ENCODE measurements around the gene CDH5. TPM values are rescaled to one million over a fixed set of nuclear protein-coding genes. Genes with fewer than 3 reads are reported as not detected.

CDH5 gene
- polyA plus RNA-seq, 1 of the 3 experiments (the other 2 are of a cell fraction), result not detected

GRCh38 chr16:66361604-66362135, 4.8 kb upstream of the CDH5 start (continued):
- TF ChIP-seq ZBTB33 (IDR thresholded peaks at IDR 0.05; ENCODE audit: borderline replicate concordance, low read depth) (no peak), GATA2 (CRISPR knock-in tag; IDR thresholded peaks at IDR 0.05) (no peak)

GRCh38 chr16:66363211-66363777, 3.2 kb upstream of the CDH5 start:
- Histone ChIP-seq H3K4me1 (ENCODE audit: control insufficient read depth in 1 of 2, insufficient read depth in 2 of 2, low read depth in 1 of 2, low read length in 1 of 2) (peaks cover 0 to 14% of the 10 kb centered on the region in 2 experiments; a peak in 1 of 4 replicates), H3K79me2 (ENCODE audit: insufficient read depth) (no peaks in the 10 kb centered on the region), H3F3A (replicated peaks; ENCODE audit: insufficient read depth) (no peaks in the 10 kb centered on the region), H2AFZ (ENCODE audit: low read depth) (no peak overlapping the region), H3K4me3 (ENCODE audit: low read depth in 2 of 2, low read length in 1 of 2) (no peak overlapping the region), H4K20me1 (ENCODE audit: insufficient read depth) (no peaks in the 10 kb centered on the region), H3K36me3 (replicated peaks in 1 of 2; ENCODE audit: control insufficient read depth in 1 of 2, insufficient read depth in 2 of 2, low read length in 1 of 2) (no peaks in the 10 kb centered on the region), H3K27me3 (ENCODE audit: insufficient read depth) (no peaks in the 10 kb centered on the region), H3K9me3 (no peaks in the 10 kb centered on the region), H3K4me2 (no peak overlapping the region), H3K27ac (ENCODE audit: low read depth in 2 of 2, low read length in 1 of 2) (no peak overlapping the region), H3K9me2 (no peaks in the 10 kb centered on the region), H3K9ac (no peak overlapping the region)
- ChIA-PET POLR2A (no interaction called here), CTCF (interaction anchor here (1.2 to 2.3 kb wide), 2 partner anchors 9 to 20 kb away, joined by 3 to 9 read pairs; no protein-coding TSS in a partner anchor)
- WGBS (ENCODE audit: low lambda C conversion rate), result 78% methylated on average over 9 of the region's 13 CpGs
- TF ChIP-seq USF1 (IDR thresholded peaks at IDR 0.05; ENCODE audit: borderline replicate concordance, low read depth) (no peak), RXRA (IDR thresholded peaks at IDR 0.05; ENCODE audit: borderline replicate concordance, low read depth) (no peak), YY1 (IDR thresholded peaks at IDR 0.05; ENCODE audit: low read depth) (no peak), RCOR1 (IDR thresholded peaks at IDR 0.05; ENCODE audit: low read length) (no peak), GATA2 (CRISPR knock-in tag; IDR thresholded peaks at IDR 0.05) (no peak), IRF3 (IDR thresholded peaks at IDR 0.05; ENCODE audit: low read depth, low read length) (no peak), MAX (IDR thresholded peaks at IDR 0.05; ENCODE audit: low read depth) (no peak), RFX5 (IDR thresholded peaks at IDR 0.05; ENCODE audit: low read length) (no peak), NRF1 (IDR thresholded peaks at IDR 0.05; ENCODE audit: low read depth, low read length) (no peak), MEF2A (IDR thresholded peaks at IDR 0.05; ENCODE audit: borderline replicate concordance, low read depth) (no peak), SMC3 (IDR thresholded peaks at IDR 0.05; ENCODE audit: low read depth, low read length) (no peak), NFIC (IDR thresholded peaks at IDR 0.05; ENCODE audit: borderline replicate concordance) (no peak), MXI1 (IDR thresholded peaks at IDR 0.05; ENCODE audit: low read depth, low read length) (no peak)
- DNase-seq, result no peak
